Lung (tissue), 12 donors: Measurements from ENCODE around the gene OPCML. TPM values are rescaled to one million over a fixed set of nuclear protein-coding genes. Genes with fewer than 3 reads are reported as not detected.

ENCODE experiments used
- ATAC-seq: fragments of 200-7000 bp; cut with Tn5 transposase; one replicate; pipeline ENCODE4 v1.9.1; 2020; ENCODE audit warnings: moderate number of reproducible peaks; ENCODE audit not compliant: insufficient read depth, low FRiP score
- DNase-seq, 3 donors: peaks; one replicate each; pipeline ENCODE4 v3.0.0-alpha.2; 2013 to 2017
- H3K27ac ChIP-seq, 2 donors: one replicate each; pipeline ENCODE4 v1.5.1; 2013; ENCODE audit warnings: mild to moderate bottlenecking in 2 of 2, moderate library complexity in 2 of 2, control low read depth in 1 of 2, inconsistent platforms in 1 of 2, low read depth in 1 of 2, low read length in 1 of 2
- H3K27me3 ChIP-seq, 3 donors: one replicate each; pipeline ENCODE4 v1.5.1; 2013; ENCODE audit warnings: low read length in 2 of 3; ENCODE audit not compliant: control insufficient read depth in 3 of 3, insufficient read depth in 3 of 3
- H3K36me3 ChIP-seq, 4 donors: one replicate each; pipeline ENCODE4 v1.5.1; 2013; ENCODE audit warnings: low read length in 4 of 4, mild to moderate bottlenecking in 1 of 4, moderate library complexity in 1 of 4; ENCODE audit not compliant: control insufficient read depth in 4 of 4, insufficient read depth in 4 of 4
- H3K4me1 ChIP-seq, 5 donors: one replicate each; pipeline ENCODE4 v1.5.1; 2013; ENCODE audit warnings: low read length in 5 of 5, mild to moderate bottlenecking in 2 of 5, moderate library complexity in 1 of 5; ENCODE audit not compliant: control insufficient read depth in 5 of 5, insufficient read depth in 5 of 5
- H3K4me3 ChIP-seq: one replicate; pipeline ENCODE4 v1.5.1; 2013; ENCODE audit warnings: mild to moderate bottlenecking, control low read depth, moderate library complexity
- H3K9ac ChIP-seq, 2 donors: one replicate each; pipeline ENCODE4 v1.5.1; 2013; ENCODE audit warnings: low read length in 2 of 2, control low read depth in 1 of 2; ENCODE audit not compliant: insufficient read depth in 1 of 2
- H3K9me3 ChIP-seq, 4 donors: one replicate each; pipeline ENCODE4 v1.5.1; 2013; ENCODE audit warnings: low read length in 3 of 4, mild to moderate bottlenecking in 1 of 4, moderate library complexity in 1 of 4; ENCODE audit not compliant: control insufficient read depth in 4 of 4, insufficient read depth in 3 of 4
- WGBS, 2 donors: extraction: QIAGEN DNeasy Blood & Tissue Kit; methylation state at CpG; one replicate each; pipeline ENCODE4 v1.1.7; 2013; 5-methylcytosine and 5-hydroxymethylcytosine counted together
- polyA plus RNA-seq, 2 donors: library from polyadenylated mRNA; stranded (reverse); fragments of 200-250 nt; gene quantifications; one replicate each; pipeline ENCODE4 v1.2.1, GENCODE V29; 2013
- total RNA-seq, 2 donors: library from RNA; depleted of rRNA in 1 of 2; stranded (reverse); fragments of >200 nt in 1 of 2; gene quantifications; one replicate each; pipeline ENCODE4 v1.2.1, GENCODE V29; 2014 to 2021
- TF ChIP-seq, protein P1 (sequence below): IDR thresholded peaks from 2 replicates; pipeline ENCODE4 v1.5.1; 2012; ENCODE audit warnings: mild to moderate bottlenecking; ENCODE audit errors: control extremely low read depth, extremely low read depth
- donor health status: control.
- donor health status: control.
- donor health status: Bipolar disorder and iron deficiency.
- donor health status: healthy.
- donor health status: DM: yes; HTN: yes; CAD: no.

OPCML gene
- total and polyA plus RNA-seq, 4 donors, result 0.49 to 0.74 TPM; not detected in 2

DNA sequence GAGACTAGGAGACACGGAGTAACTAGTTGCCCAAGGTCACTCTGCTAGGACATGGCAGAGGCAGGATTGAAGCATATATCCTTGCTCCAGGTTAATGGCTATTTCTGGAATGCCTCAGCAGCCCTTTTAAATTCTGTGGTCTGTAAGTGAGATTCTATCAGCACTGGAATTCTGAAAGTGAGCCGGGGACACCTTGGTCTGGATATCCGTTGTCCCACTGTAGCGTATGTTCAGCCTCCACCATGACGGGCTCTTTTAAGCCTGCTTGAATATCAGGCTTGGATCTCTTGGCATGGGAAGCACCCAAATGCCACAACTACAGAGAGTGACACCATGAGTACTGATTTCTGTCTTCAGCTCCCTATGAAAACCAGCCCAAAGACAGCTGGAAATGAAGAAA is 254.4 kb downstream of the OPCML start:
- H3K36me3 ChIP-seq, result no peaks in the 10 kb centered on the region
- peaks cover 0 to 5% (median 0%) of the 10 kb centered on the region in 3 donors for H3K27me3 ChIP-seq
- no peak for DNase-seq
- TF ChIP-seq, protein P1, sequence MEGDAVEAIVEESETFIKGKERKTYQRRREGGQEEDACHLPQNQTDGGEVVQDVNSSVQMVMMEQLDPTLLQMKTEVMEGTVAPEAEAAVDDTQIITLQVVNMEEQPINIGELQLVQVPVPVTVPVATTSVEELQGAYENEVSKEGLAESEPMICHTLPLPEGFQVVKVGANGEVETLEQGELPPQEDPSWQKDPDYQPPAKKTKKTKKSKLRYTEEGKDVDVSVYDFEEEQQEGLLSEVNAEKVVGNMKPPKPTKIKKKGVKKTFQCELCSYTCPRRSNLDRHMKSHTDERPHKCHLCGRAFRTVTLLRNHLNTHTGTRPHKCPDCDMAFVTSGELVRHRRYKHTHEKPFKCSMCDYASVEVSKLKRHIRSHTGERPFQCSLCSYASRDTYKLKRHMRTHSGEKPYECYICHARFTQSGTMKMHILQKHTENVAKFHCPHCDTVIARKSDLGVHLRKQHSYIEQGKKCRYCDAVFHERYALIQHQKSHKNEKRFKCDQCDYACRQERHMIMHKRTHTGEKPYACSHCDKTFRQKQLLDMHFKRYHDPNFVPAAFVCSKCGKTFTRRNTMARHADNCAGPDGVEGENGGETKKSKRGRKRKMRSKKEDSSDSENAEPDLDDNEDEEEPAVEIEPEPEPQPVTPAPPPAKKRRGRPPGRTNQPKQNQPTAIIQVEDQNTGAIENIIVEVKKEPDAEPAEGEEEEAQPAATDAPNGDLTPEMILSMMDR, result no peak
- peaks cover 0 to 4% (median 0%) of the 10 kb centered on the region in 4 donors for H3K9me3 ChIP-seq
- no peaks in the 10 kb centered on the region for H3K4me1 ChIP-seq
- 91 to 93% methylated on average over 5 of the region's 5 CpGs for WGBS, 2 donors
- H3K4me3 ChIP-seq, result no peak overlapping the region
- no peak for ATAC-seq
- H3K9ac ChIP-seq, result no peak overlapping the region
- no peak overlapping the region for H3K27ac ChIP-seq

DNA sequence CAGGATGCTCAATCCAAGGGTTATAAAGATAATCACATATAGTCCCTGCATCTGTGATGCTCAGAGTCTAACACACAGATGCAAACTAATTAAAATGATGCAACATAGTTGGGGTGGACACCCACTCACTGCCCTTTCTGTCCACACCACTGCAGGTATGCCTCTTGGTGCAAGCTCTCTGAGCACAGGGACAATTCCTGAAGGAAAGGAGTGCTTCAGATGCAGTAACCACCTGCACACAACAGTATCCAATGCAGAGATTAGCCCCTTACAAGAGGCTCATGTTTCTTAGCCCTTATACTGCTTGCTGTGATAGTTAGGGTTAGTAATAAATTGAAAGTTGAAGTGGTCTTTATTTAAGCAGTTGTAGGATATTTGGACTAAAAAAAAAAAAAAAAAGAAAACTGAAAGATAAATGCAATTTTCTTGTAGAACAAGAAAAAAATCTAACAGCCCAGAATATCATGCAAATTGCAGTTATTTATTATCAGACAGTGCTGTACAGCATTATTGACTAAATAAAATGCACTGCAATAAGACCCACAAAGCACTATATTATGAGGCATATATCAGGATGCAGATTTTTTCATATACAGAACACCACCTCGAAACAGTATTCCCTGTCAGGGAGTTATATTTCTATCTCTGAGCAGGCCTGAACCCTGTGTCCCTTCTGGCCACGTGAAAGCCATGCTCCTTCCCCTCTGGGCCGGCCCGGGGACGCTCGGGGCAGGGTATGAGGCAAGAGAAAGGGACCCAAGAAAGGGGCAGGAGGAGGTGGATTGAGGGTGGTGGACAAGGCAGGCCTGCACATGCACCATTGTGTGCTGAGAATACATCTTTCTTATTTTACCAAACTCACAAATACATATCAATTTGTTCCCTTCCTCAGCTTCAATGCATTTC is 260.2 kb downstream of the OPCML start:
- H3K9me3 ChIP-seq, result no peaks in the 10 kb centered on the region
- H3K27ac ChIP-seq, result no peak overlapping the region
- H3K9ac ChIP-seq, result no peak overlapping the region
- no peak overlapping the region for H3K4me3 ChIP-seq
- ATAC-seq, result no peak
- no peak for DNase-seq
- H3K36me3 ChIP-seq, result no peaks in the 10 kb centered on the region
- TF ChIP-seq, protein P1, result no peak
- 70 to 82% methylated on average over 6 of the region's 6 CpGs for WGBS, 2 donors
- H3K27me3 ChIP-seq, result peaks cover 0 to 6% (median 3%) of the 10 kb centered on the region in 3 donors
- no peaks in the 10 kb centered on the region for H3K4me1 ChIP-seq

DNA sequence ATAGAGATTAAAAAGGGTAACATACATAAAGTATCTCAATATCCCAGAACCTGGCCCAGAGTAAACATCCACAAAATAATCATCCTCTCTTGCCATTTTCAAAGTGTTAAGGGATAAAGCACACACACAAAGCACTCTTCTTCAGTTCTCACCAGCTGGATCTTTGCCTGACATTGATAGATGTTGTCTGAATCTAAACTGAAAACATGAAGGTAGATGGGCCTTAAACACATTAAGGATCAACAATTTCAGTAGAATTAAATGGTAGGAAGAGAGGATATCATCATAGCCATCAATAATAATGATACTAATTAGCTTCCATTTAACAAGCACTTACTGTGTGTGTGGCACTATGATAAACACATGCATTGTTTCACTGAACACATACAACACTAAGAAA is 261.1 kb downstream of the OPCML start:
- no peak overlapping the region for H3K9ac ChIP-seq
- no peak for ATAC-seq

More for the DNA sequence above, 261.1 kb downstream of the OPCML start:
- no peak overlapping the region for H3K4me3 ChIP-seq
- TF ChIP-seq, protein P1, result no peak
- H3K9me3 ChIP-seq, result no peaks in the 10 kb centered on the region
- peaks cover 0 to 6% (median 3%) of the 10 kb centered on the region in 3 donors for H3K27me3 ChIP-seq
- H3K4me1 ChIP-seq, result no peaks in the 10 kb centered on the region
- H3K27ac ChIP-seq, result no peak overlapping the region
- H3K36me3 ChIP-seq, result no peaks in the 10 kb centered on the region
- DNase-seq, result no peak
